Endothelial cell of umbilical vein (primary cell): Measurements from ENCODE around the gene MAML3. TPM values are rescaled to one million over a fixed set of nuclear protein-coding genes. Genes with fewer than 3 reads are reported as not detected.

Experiments used
- BruUV-seq: library from RNA; stranded (reverse); fragments of 400-500 nt; replicated peaks from 2 replicates; lab custom pipeline; 2021; lab: Mats Ljungman, UMichigan
- CTCF ChIA-PET: fragments of 300-600, 350-600 bp; sonication (Branson Sonifier 250); formaldehyde crosslinking; loops from one replicate; lab custom pipeline; 2021; ENCODE audit warnings: antibody characterized with exemption, inconsistent platforms; lab: Charles Lee
- POLR2A ChIA-PET: fragments of 300-600, 350-600 bp; sonication (Branson Sonifier 250); formaldehyde crosslinking; loops from one replicate; lab custom pipeline; 2021; ENCODE audit warnings: antibody characterized with exemption, inconsistent platforms; lab: Charles Lee
- DNase-seq: peaks from one replicate; pipeline ENCODE4 v3.0.0-alpha.2; 2011; ENCODE audit warnings: low read depth, low spot score
- FAIRE-seq: peaks from 2 replicates; lab custom pipeline; 2011; peaks lifted over from hg19 to GRCh38; lab: Jason Lieb, UNC
- H2AFZ ChIP-seq: 2 replicates; pipeline ENCODE4 v1.6.0; 2012; ENCODE audit warnings: low read depth, low read length, control low read depth, inconsistent platforms
- H3K27ac ChIP-seq: 2 replicates; pipeline ENCODE4 v1.5.1; 2011; ENCODE audit warnings: low read depth, mild to moderate bottlenecking, control low read depth, low read length, moderate library complexity; ENCODE audit not compliant: insufficient read depth
- H3K27me3 ChIP-seq, 2 experiments: 2 replicates each; pipeline versions ENCODE4 v1.6.0 to v1.6.1; 2011; ENCODE audit warnings: low read length in 2 of 2, mixed read lengths in 1 of 2; ENCODE audit not compliant: control insufficient read depth in 2 of 2, insufficient read depth in 2 of 2
- H3K36me3 ChIP-seq, 2 experiments: 2 replicates in 1 of 2; 3 replicates in 1 of 2; pipeline ENCODE4 v1.5.1; 2011; ENCODE audit warnings: low read length in 2 of 2, mild to moderate bottlenecking in 1 of 2, moderate library complexity in 1 of 2; ENCODE audit not compliant: control insufficient read depth in 2 of 2, insufficient read depth in 2 of 2; ENCODE audit errors: extremely low read depth in 1 of 2
- H3K4me1 ChIP-seq: 3 replicates; pipeline ENCODE4 v1.5.1; 2011; ENCODE audit warnings: mild to moderate bottlenecking, low read length; ENCODE audit not compliant: control insufficient read depth, insufficient read depth; ENCODE audit errors: extremely low read depth
- H3K4me2 ChIP-seq: 2 replicates; pipeline ENCODE4 v1.6.1; 2011; ENCODE audit warnings: low read length, control low read depth, mixed read lengths; ENCODE audit not compliant: insufficient read depth
- H3K4me3 ChIP-seq, 3 experiments: fragments of 200-600 bp in 1 of 3; sonication (generic), shearing (Covaris generic) in 1 of 3; replicated peaks in 1 of 3; 2 replicates each; pipeline ENCODE4 v1.5.1; 2011 to 2016; ENCODE audit warnings: control low read depth in 3 of 3, low read length in 3 of 3, mild to moderate bottlenecking in 2 of 3, inconsistent platforms in 1 of 3, low read depth in 1 of 3, moderate library complexity in 1 of 3; ENCODE audit not compliant: insufficient read depth in 1 of 3
- H3K79me2 ChIP-seq: 2 replicates; pipeline ENCODE4 v1.6.0; 2012; ENCODE audit warnings: low read length, inconsistent platforms; ENCODE audit not compliant: control insufficient read depth, insufficient read depth
- H3K9ac ChIP-seq: replicated peaks from 2 replicates; pipeline ENCODE3; 2011; ENCODE audit warnings: low read length, control low read depth; ENCODE audit not compliant: insufficient read depth; ENCODE audit errors: extremely low read depth
- H3K9me1 ChIP-seq: replicated peaks from 3 replicates; pipeline ENCODE4 v1.6.0; 2011; ENCODE audit warnings: mild to moderate bottlenecking, low read length; ENCODE audit not compliant: control insufficient read depth, insufficient read depth; ENCODE audit errors: extremely low read depth
- H3K9me3 ChIP-seq: replicated peaks from 2 replicates; pipeline ENCODE4 v1.5.1; 2012; ENCODE audit warnings: low read length, inconsistent platforms; ENCODE audit not compliant: control insufficient read depth, insufficient read depth
- H4K20me1 ChIP-seq: replicated peaks from 2 replicates; pipeline ENCODE3; 2011; ENCODE audit warnings: mild to moderate bottlenecking, low read length; ENCODE audit not compliant: control insufficient read depth, insufficient read depth; ENCODE audit errors: extremely low read depth
- EZH2 ChIP-seq: IDR thresholded peaks from 2 replicates; pipeline ENCODE4 v1.6.1; 2012; ENCODE audit warnings: borderline replicate concordance, low read depth, mild to moderate bottlenecking, moderate library complexity, low read length, inconsistent platforms; ENCODE audit not compliant: severe bottlenecking
- FOS ChIP-seq: IDR thresholded peaks from 2 replicates; pipeline ENCODE4 v1.6.1; 2011; ENCODE audit warnings: mild to moderate bottlenecking, low read length, moderate library complexity, borderline replicate concordance; ENCODE audit not compliant: insufficient read depth
- GATA2 ChIP-seq: IDR thresholded peaks from 2 replicates; pipeline ENCODE4 v1.7.0; 2011; ENCODE audit warnings: low read depth, mild to moderate bottlenecking, moderate library complexity, mixed read lengths, low read length; ENCODE audit not compliant: insufficient read length, insufficient read depth
- JUN ChIP-seq: IDR thresholded peaks from 2 replicates; pipeline ENCODE4 v1.6.1; 2011; ENCODE audit warnings: borderline replicate concordance, low read depth; ENCODE audit not compliant: insufficient read length, insufficient read depth
- MYC ChIP-seq: IDR thresholded peaks from one replicate; pipeline ENCODE4 v1.6.1; 2011; ENCODE audit warnings: mild to moderate bottlenecking, low read depth, low read length
- POLR2A ChIP-seq: IDR thresholded peaks from 2 replicates; pipeline ENCODE4 v1.6.1; 2012; ENCODE audit warnings: low read depth, mild to moderate bottlenecking, control low read depth, low read length
- POLR2AphosphoS5 ChIP-seq: IDR thresholded peaks from 2 replicates; pipeline ENCODE4 v1.6.1; 2012; ENCODE audit warnings: low read depth, mild to moderate bottlenecking, control low read depth, low read length, moderate library complexity; ENCODE audit not compliant: insufficient read depth
- dilution Hi-C: fragments of 300-500 bp; cut with MboI; formaldehyde crosslinking; loops from one replicate; pipeline ENCODE4 v1.15.0; 2019; ENCODE audit warnings: low sequenced_read_pairs; ENCODE audit not compliant: extremely low pct_ligation_motif_present
- intact Hi-C: fragments of 100-400 bp; cut with micrococcal nuclease; formaldehyde crosslinking; loops from one replicate; pipeline ENCODE4 v1.10.0; 2022
- polyA plus RNA-seq, 4 experiments: library from polyadenylated mRNA; depleted of rRNA in 3 of 4; stranded (reverse) in 3 of 4; unstranded in 1 of 4; fragments of >200 nt; gene quantifications; 2 replicates each; pipeline versions ENCODE4 v1.2.1 to v1.2.3, GENCODE V29; 2011 to 2012; ENCODE audit warnings: missing spikeins in 1 of 4
- total RNA-seq: library from RNA; stranded (reverse); gene quantifications from 2 replicates; pipeline ENCODE4 v1.2.3, GENCODE V29; 2021
- TF ChIP-seq, protein P1 (sequence below): IDR thresholded peaks from 2 replicates; pipeline ENCODE4 v1.6.1; 2011; ENCODE audit not compliant: insufficient read depth, insufficient read length
- TF ChIP-seq, protein P2 (sequence below), 2 donors: IDR thresholded peaks; 1 replicate in 1 of 2; 2 replicates in 1 of 2; pipeline ENCODE4 v1.5.1; 2011; ENCODE audit warnings: low read length in 2 of 2, mild to moderate bottlenecking in 2 of 2, moderate library complexity in 2 of 2, control low read depth in 1 of 2, inconsistent platforms in 1 of 2, low read depth in 1 of 2; ENCODE audit not compliant: insufficient read depth in 1 of 2; ENCODE audit errors: extremely low read depth in 1 of 2

MAML3 gene
- total and polyA plus RNA-seq, 2 donors (not counting 3 experiments of a cell fraction or from before 2014, with no cell fraction given): 14.0 to 20.3 TPM

DNA sequence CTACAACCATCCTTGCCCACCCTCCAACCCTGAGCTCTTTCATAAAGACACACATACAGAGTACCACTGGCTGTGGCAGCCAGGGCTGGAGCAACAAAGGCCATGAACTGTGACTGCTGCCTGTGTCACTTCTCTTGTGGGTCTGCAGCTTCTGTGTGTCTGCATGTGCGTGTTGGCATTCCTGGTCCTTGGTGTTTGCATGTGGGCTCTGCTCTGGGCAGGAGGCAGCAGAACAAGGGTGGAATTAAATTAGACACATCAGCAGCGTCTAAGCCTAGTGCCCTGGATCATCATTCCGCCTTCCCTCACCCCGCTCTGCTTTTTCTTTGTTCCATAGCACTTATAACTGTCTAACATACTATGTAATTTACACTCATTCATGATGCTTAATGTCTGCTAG is 330.6 kb downstream of the MAML3 start:
- no peaks in the 10 kb centered on the region for H3K36me3 ChIP-seq
- no peak overlapping the region for H3K27ac ChIP-seq
- ChIA-PET CTCF (no interaction called here), POLR2A (no interaction called here)
- dilution Hi-C loops (no loop called here), intact Hi-C loops (no loop called here)
- no peak for DNase-seq
- no peak overlapping the region for H3K4me2 ChIP-seq
- no peak overlapping the region for H2AFZ ChIP-seq
- no peaks in the 10 kb centered on the region for H3K79me2 ChIP-seq
- no peaks in the 10 kb centered on the region for H3K9me1 ChIP-seq
- H3K9ac ChIP-seq: no peak overlapping the region
- H3K9me3 ChIP-seq: no peaks in the 10 kb centered on the region
- no peaks in the 10 kb centered on the region for H3K27me3 ChIP-seq
- H3K4me3 ChIP-seq: no peak overlapping the region
- no peak for FAIRE-seq
- TF ChIP-seq EZH2 (no peak), FOS (no peak), GATA2 (no peak), JUN (no peak), POLR2A (no peak), POLR2AphosphoS5 (no peak), MYC (no peak)
- TF ChIP-seq, protein P1, sequence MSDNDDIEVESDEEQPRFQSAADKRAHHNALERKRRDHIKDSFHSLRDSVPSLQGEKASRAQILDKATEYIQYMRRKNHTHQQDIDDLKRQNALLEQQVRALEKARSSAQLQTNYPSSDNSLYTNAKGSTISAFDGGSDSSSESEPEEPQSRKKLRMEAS: no peak
- TF ChIP-seq, protein P2, sequence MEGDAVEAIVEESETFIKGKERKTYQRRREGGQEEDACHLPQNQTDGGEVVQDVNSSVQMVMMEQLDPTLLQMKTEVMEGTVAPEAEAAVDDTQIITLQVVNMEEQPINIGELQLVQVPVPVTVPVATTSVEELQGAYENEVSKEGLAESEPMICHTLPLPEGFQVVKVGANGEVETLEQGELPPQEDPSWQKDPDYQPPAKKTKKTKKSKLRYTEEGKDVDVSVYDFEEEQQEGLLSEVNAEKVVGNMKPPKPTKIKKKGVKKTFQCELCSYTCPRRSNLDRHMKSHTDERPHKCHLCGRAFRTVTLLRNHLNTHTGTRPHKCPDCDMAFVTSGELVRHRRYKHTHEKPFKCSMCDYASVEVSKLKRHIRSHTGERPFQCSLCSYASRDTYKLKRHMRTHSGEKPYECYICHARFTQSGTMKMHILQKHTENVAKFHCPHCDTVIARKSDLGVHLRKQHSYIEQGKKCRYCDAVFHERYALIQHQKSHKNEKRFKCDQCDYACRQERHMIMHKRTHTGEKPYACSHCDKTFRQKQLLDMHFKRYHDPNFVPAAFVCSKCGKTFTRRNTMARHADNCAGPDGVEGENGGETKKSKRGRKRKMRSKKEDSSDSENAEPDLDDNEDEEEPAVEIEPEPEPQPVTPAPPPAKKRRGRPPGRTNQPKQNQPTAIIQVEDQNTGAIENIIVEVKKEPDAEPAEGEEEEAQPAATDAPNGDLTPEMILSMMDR (IDR thresholded peaks at IDR 0.05; ENCODE audit: extremely low read depth in 1 of 2, insufficient read depth in 1 of 2, low read depth in 1 of 2, low read length in 2 of 2): no peak
- H4K20me1 ChIP-seq: no peaks in the 10 kb centered on the region
- no TSS peak for BruUV-seq
- no peaks in the 10 kb centered on the region for H3K4me1 ChIP-seq
